Activated T-helper 1 cell treated with anti-CD3 and anti-CD28 coated beads, Interleukin-12 subunit alpha, Interleukin-12 subunit beta, Interleukin-2, Interleukin-4 antibody, amounts not matched to agents 30 ng/mL and 10 ng/mL and 1 ng/mL, durations not matched to agents 14 hours and 24 hours and 36 hours (primary cell): ENCODE data around the gene EXOC3L2. TPM values are rescaled to one million over a fixed set of nuclear protein-coding genes. Genes with fewer than 3 reads are reported as not detected.
"Not testable (repeated sequence)": the region's sequence is repeated elsewhere in the genome, so short reads cannot be mapped to it uniquely, and the experiment has no call there.

Experiments
- DNase-seq: peaks from one replicate; pipeline ENCODE4 v3.0.0; 2021; ENCODE audit warnings: low spot score
- H3K27ac Mint-ChIP-seq: one replicate; pipeline ENCODE4 v1.8.0; 2021; ENCODE audit warnings: mild to moderate bottlenecking, mixed read lengths
- H3K27me3 Mint-ChIP-seq: one replicate; pipeline ENCODE4 v1.8.0; 2022; ENCODE audit warnings: mild to moderate bottlenecking, moderate library complexity, mixed read lengths; ENCODE audit not compliant: insufficient read depth
- H3K36me3 Mint-ChIP-seq: one replicate; pipeline ENCODE4 v1.8.0; 2021; ENCODE audit warnings: low read depth, mixed read lengths
- H3K4me1 Mint-ChIP-seq: one replicate; pipeline ENCODE4 v1.8.0; 2021; ENCODE audit warnings: low read depth, mixed read lengths
- H3K4me3 Mint-ChIP-seq: one replicate; pipeline ENCODE4 v1.8.0; 2021; ENCODE audit warnings: mild to moderate bottlenecking, moderate library complexity, mixed read lengths
- H3K9me3 Mint-ChIP-seq: one replicate; pipeline ENCODE4 v1.8.0; 2021; ENCODE audit warnings: mixed read lengths
- intact Hi-C: fragments of 100-400 bp; cut with micrococcal nuclease; formaldehyde crosslinking; loops from one replicate; pipeline ENCODE4 v1.15.1; 2024
- total RNA-seq: library from RNA; stranded (reverse); gene quantifications from 2 replicates; pipeline ENCODE4 v1.2.3, GENCODE V29; 2022

The EXOC3L2 gene
- total RNA-seq, 1 donor from 2014 or later = not detected

DNA sequence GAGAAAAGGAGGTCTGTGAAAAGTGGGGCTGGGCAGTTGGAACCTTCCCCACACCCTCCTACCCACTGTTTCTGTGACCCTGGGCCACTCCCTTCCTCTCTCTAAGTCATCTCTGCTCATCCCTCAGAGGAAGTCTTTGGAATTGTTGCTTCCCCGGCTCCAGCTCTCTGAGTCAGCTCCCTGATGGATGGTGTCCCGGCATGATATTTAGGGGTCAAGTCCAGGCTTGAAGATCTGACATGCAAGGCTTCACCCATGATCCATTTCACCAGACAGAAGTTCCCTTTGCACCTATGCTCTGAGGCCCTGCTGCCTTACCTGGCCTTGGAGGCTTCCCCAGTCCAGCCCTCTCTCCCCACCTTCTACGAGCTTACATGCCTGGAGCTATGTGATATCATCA, 13.3 kb downstream of the EXOC3L2 start:
- H3K4me1 Mint-ChIP-seq = no peaks in the 10 kb centered on the region
- no peaks in the 10 kb centered on the region for H3K9me3 Mint-ChIP-seq
- intact Hi-C loops = no loop called here
- H3K36me3 Mint-ChIP-seq = no peaks in the 10 kb centered on the region
- H3K27me3 Mint-ChIP-seq = peaks cover 17% of the 10 kb centered on the region
- no peak overlapping the region for H3K27ac Mint-ChIP-seq
- DNase-seq = no peak
- H3K4me3 Mint-ChIP-seq = no peak overlapping the region

- H3K27me3 Mint-ChIP-seq, H3K4me1 Mint-ChIP-seq, DNase-seq, H3K4me3 Mint-ChIP-seq, H3K9me3 Mint-ChIP-seq, H3K36me3 Mint-ChIP-seq, intact Hi-C loops, H3K27ac Mint-ChIP-seq: not testable (repeated sequence)
Observed at GRCh38 chr19:45229056-45229455, 16.2 kb downstream of the EXOC3L2 start.

- no peak for DNase-seq
- no peaks in the 10 kb centered on the region for H3K4me1 Mint-ChIP-seq
- no peaks in the 10 kb centered on the region for H3K36me3 Mint-ChIP-seq
- intact Hi-C loops = no loop called here
- no peaks in the 10 kb centered on the region for H3K9me3 Mint-ChIP-seq
- peaks cover 14% of the 10 kb centered on the region for H3K27me3 Mint-ChIP-seq
- no peak overlapping the region for H3K27ac Mint-ChIP-seq
- H3K4me3 Mint-ChIP-seq = no peak overlapping the region
Observed at GRCh38 chr19:45224645-45225044, 20.6 kb downstream of the EXOC3L2 start.

GRCh38 chr19:45223879-45224278, 21.3 kb downstream of the EXOC3L2 start:
- no peak for DNase-seq
- no peak overlapping the region for H3K27ac Mint-ChIP-seq
- no peaks in the 10 kb centered on the region for H3K36me3 Mint-ChIP-seq
- no peaks in the 10 kb centered on the region for H3K9me3 Mint-ChIP-seq
- no peak overlapping the region for H3K4me3 Mint-ChIP-seq
- H3K4me1 Mint-ChIP-seq = no peaks in the 10 kb centered on the region
- H3K27me3 Mint-ChIP-seq = peaks cover 14% of the 10 kb centered on the region
- intact Hi-C loops = no loop called here

DNA sequence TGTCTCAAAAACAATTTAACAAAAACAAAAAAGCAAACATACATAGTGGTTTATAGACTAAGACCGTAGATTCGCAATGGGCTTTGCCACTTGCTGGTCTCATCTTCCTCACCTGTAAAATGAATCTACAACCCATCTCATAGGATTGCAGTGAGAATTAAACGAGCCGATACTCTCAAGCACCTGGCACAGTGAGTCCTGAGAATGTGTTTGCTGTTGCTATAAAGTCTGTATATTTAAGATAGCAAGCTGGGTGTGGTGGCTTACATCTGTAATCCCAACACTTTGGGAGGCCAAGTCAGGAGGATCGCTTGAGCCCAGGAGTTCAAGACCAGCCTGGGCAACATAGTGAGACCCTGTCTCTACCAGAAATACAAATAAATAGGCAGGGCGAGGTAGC, 22.5 kb downstream of the EXOC3L2 start:
- H3K27ac Mint-ChIP-seq = no peak overlapping the region
- no peak for DNase-seq
- H3K36me3 Mint-ChIP-seq = no peaks in the 10 kb centered on the region
- no peaks in the 10 kb centered on the region for H3K4me1 Mint-ChIP-seq
- peaks cover 21% of the 10 kb centered on the region for H3K27me3 Mint-ChIP-seq
- H3K4me3 Mint-ChIP-seq = no peak overlapping the region
- no peaks in the 10 kb centered on the region for H3K9me3 Mint-ChIP-seq
- intact Hi-C loops = no loop called here

DNA sequence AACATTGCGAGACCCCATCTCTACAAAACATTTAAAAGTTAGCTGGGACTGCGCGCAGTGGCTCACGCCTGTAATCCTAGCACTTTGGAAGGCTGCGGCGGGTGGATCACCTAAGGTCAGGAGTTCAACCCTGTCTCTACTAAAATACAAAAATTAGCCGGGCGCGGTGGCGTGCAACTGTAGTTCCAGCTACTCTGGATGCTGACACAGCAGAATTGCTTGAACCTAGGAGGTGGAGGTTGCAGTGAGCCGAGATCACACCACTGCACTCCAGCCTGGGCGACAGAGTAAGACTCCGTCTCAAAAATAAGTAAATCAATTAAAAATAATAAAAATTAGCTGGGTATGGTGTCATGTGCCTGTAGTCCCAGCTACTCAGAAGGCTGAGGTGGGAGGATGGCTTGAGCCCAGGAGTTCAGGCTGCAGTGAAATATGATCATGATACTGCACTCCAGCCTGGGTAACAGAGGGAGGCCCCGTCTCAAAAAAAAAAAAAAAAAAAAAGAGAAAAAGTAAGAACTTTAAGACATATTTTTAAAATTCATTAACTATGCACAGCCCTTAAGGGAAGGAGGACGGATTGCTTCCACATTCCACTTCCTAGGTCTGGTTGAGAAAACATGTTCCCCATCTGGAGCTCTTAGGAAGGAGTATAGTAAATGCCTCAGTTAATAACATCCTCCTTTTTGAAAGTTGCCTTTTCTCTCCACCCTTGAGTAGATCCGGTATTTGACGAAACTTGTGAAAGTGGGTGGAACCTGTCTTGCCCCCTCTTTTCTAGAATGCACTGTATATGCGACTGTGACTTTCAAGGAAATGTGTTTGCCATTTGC, 26.1 kb downstream of the EXOC3L2 start:
- Mint-ChIP-seq H3K36me3 (no peaks in the 10 kb centered on the region), H3K4me3 (no peak overlapping the region), H3K27me3 (peaks cover 40% of the 10 kb centered on the region), H3K27ac (no peak overlapping the region), H3K4me1 (no peaks in the 10 kb centered on the region), H3K9me3 (no peaks in the 10 kb centered on the region)
- intact Hi-C loops = no loop called here
- DNase-seq = no peak

DNA sequence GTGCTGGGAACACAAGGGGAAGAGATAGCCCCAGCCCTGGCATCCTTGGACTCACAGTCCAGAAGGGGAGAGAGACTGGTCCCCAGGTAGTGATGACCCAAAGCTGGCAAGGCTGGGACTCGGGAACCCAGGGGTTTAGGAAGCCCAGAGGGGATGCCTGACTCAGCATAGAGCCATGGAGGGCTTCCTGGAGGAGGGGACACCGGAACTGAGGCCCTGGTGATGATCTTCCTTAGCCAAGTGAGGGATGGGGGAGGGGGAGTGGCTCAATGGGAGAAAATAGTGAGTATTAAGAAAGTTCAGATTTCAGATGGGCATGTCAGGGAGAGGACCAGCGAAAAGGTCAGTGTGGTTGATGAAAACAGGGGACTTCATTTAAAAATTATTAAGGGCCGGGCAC, 26.8 kb downstream of the EXOC3L2 start:
- H3K9me3 Mint-ChIP-seq = no peaks in the 10 kb centered on the region
- H3K4me1 Mint-ChIP-seq = no peaks in the 10 kb centered on the region
- H3K27me3 Mint-ChIP-seq = peaks cover 43% of the 10 kb centered on the region

GRCh38 chr19:45217957-45218334, 27.3 kb downstream of the EXOC3L2 start:
- peaks cover 46% of the 10 kb centered on the region for H3K27me3 Mint-ChIP-seq
- H3K4me3 Mint-ChIP-seq = no peak overlapping the region
- H3K4me1 Mint-ChIP-seq = no peaks in the 10 kb centered on the region
- H3K9me3 Mint-ChIP-seq = no peaks in the 10 kb centered on the region
- H3K27ac Mint-ChIP-seq = no peak overlapping the region
- intact Hi-C loops = no loop called here
- no peaks in the 10 kb centered on the region for H3K36me3 Mint-ChIP-seq
- no peak for DNase-seq

More for the DNA sequence above, 26.8 kb downstream of the EXOC3L2 start:
- H3K4me3 Mint-ChIP-seq = no peak overlapping the region
- no peaks in the 10 kb centered on the region for H3K36me3 Mint-ChIP-seq
- no peak overlapping the region for H3K27ac Mint-ChIP-seq
- intact Hi-C loops = no loop called here
- DNase-seq = no peak

DNA sequence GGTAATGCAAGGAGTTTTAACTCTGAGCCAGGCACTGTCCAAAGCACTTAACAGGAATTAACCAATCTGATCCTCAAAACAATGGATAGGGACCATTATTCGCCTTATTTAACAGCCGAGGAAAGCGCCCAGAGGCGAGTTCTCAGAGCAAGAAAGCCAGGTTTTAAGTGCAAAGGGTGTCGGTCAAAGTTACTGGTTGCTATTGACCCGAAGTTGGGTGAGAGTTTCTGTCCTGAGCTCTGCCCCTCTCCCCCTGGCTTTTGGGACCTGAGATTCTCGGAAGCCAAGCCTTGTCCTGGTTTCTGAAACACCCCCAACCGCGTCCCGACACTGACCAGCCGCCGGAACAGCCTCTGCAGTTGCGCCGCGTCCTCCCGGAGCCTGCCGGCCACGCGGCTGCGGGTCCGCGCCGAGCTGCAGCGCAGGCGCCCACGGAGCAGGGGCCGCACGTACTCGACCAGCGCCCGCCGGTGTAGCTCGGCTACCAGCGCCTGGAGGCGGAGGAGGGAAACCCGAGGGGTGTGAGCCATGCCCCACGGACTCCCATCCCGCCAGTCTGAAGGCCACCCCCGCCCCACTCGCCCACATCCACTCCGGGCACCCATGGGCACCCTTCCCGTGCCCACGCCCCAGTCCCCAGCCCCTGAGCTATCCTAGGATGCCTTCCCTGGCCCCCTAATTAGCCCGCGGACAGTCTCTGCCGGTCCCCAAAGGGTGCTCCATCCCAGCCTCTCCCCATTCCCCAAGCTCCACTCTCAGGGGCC, 27.8 kb downstream of the EXOC3L2 start:
- no peak overlapping the region for H3K27ac Mint-ChIP-seq
- H3K27me3 Mint-ChIP-seq = peaks cover 46% of the 10 kb centered on the region
- no peak for DNase-seq
- H3K4me3 Mint-ChIP-seq = no peak overlapping the region
- no peaks in the 10 kb centered on the region for H3K9me3 Mint-ChIP-seq
- H3K4me1 Mint-ChIP-seq = no peaks in the 10 kb centered on the region
- intact Hi-C loops = no loop called here
- no peaks in the 10 kb centered on the region for H3K36me3 Mint-ChIP-seq

- no peaks in the 10 kb centered on the region for H3K9me3 Mint-ChIP-seq
- no peak overlapping the region for H3K4me3 Mint-ChIP-seq
- H3K27me3 Mint-ChIP-seq = peaks cover 50% of the 10 kb centered on the region
- H3K4me1 Mint-ChIP-seq = no peaks in the 10 kb centered on the region
- DNase-seq = no peak
- no peaks in the 10 kb centered on the region for H3K36me3 Mint-ChIP-seq
- H3K27ac Mint-ChIP-seq = no peak overlapping the region
- intact Hi-C loops = no loop called here
Observed at GRCh38 chr19:45216667-45217066, 28.5 kb downstream of the EXOC3L2 start.

- no peaks in the 10 kb centered on the region for H3K36me3 Mint-ChIP-seq
- intact Hi-C loops = no loop called here
- no peaks in the 10 kb centered on the region for H3K9me3 Mint-ChIP-seq
- no peak for DNase-seq
- H3K4me3 Mint-ChIP-seq = no peak overlapping the region
- no peaks in the 10 kb centered on the region for H3K4me1 Mint-ChIP-seq
- peaks cover 54% of the 10 kb centered on the region for H3K27me3 Mint-ChIP-seq
- H3K27ac Mint-ChIP-seq = no peak overlapping the region
Observed at GRCh38 chr19:45215391-45216191, 29.6 kb downstream of the EXOC3L2 start.

- Mint-ChIP-seq H3K36me3 (no peaks in the 10 kb centered on the region), H3K4me3 (no peak overlapping the region), H3K27me3 (peaks cover 46% of the 10 kb centered on the region), H3K27ac (no peak overlapping the region), H3K4me1 (peaks cover 6% of the 10 kb centered on the region), H3K9me3 (no peaks in the 10 kb centered on the region)
- intact Hi-C loops = no loop called here
- DNase-seq = no peak
Observed at GRCh38 chr19:45213031-45213430, 32.2 kb downstream of the EXOC3L2 start.
